A673 (cell line): Measurements from ENCODE around the gene ZIK1.

Source experiments
- CTCF ChIP-seq: fragments of 300-800, 200-600 bp; sonication (generic); conservative IDR thresholded peaks from 2 replicates; pipeline ENCODE4 v1.5.1; 2017; ENCODE audit warnings: low read depth, mild to moderate bottlenecking, antibody characterized with exemption, low read length, moderate library complexity, mixed read lengths
- EZH2 ChIP-seq: fragments of 200-600 bp; sonication (generic); IDR thresholded peaks from 2 replicates; pipeline ENCODE4 v1.6.1; 2017; ENCODE audit warnings: borderline replicate concordance, low read depth, mild to moderate bottlenecking, mixed read lengths, antibody characterized with exemption, low read length; ENCODE audit not compliant: poor library complexity, severe bottlenecking

DNA sequence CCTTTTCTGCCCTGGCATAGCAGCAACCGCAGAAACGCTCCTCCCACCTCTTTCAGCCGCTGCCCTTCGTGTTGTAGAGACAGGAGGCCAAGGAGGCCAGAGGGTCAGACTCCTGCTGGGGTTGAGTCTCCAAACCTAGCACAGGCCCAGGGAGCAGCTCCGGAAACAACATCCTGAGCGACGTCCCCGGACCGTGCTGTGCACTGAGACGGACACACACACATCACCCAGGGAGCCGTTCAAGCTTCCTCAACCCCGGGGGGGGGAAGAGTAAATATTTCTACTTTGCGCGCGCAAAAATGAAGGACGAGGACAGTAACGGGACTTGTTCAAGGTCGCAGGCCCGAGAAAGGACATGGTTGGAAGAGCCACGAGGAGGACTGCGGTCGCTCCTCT, 24.9 kb upstream of the ZIK1 start:
- TF ChIP-seq CTCF (no peak), EZH2 (no peak)
